NCI-H2227 (cell line): ENCODE results near the gene CYP2C9.

Experiments
- DNase-seq: peaks from one replicate; lab custom pipeline; 2025; ENCODE audit not compliant: unreplicated experiment; lab: John Stamatoyannopoulos, UW

CYP2C9 gene

GRCh38 chr10:95035332-95036295, 97.2 kb downstream of the CYP2C9 start:
- no peak for DNase-seq

- no peak for DNase-seq
These were observed 100.8 kb downstream of the CYP2C9 start for GRCh38 chr10:95039281-95039680.
